B cell (primary cell): Measurements from ENCODE around the gene TUT4. TPM values are rescaled to one million over a fixed set of nuclear protein-coding genes. Genes with fewer than 3 reads are reported as not detected.

ENCODE experiments used
- ATAC-seq: fragments of 200-7000 bp; cut with Tn5 transposase; one replicate; pipeline ENCODE4 v1.10.0; 2021; ENCODE audit warnings: low read depth, mild to moderate bottlenecking, moderate number of reproducible peaks, moderate library complexity
- CTCF ChIA-PET: fragments of 350-600 bp; sonication (Branson Sonifier 250); formaldehyde crosslinking; loops from one replicate; lab custom pipeline; 2021; ENCODE audit warnings: antibody characterized with exemption, inconsistent platforms; lab: Charles Lee
- POLR2A ChIA-PET: fragments of 350-600 bp; sonication (Branson Sonifier 250); formaldehyde crosslinking; loops from one replicate; lab custom pipeline; 2021; ENCODE audit warnings: antibody characterized with exemption; lab: Charles Lee
- DNase-seq: peaks from one replicate; pipeline ENCODE4 v3.0.0; 2013
- H2AFZ ChIP-seq: 2 replicates; pipeline ENCODE4 v1.6.1; 2012; ENCODE audit warnings: mild to moderate bottlenecking, low read depth, low read length; ENCODE audit not compliant: insufficient read depth, poor library complexity, severe bottlenecking
- H3K27ac ChIP-seq, 2 donors: 1 replicate in 1 of 2; 2 replicates in 1 of 2; pipeline ENCODE4 v1.5.1; 2012 to 2013; ENCODE audit warnings: low read length in 2 of 2, mild to moderate bottlenecking in 2 of 2, moderate library complexity in 1 of 2
- H3K27me3 ChIP-seq, 4 experiments: fragments of 200-600 bp in 1 of 4; sonication (generic) in 1 of 4; replicated peaks in 1 of 4; 1 replicate in 2 of 4; 2 replicates in 2 of 4; pipeline versions ENCODE4 v1.6.1 to v1.7.0; 2013 to 2016; ENCODE audit warnings: low read length in 3 of 4, mild to moderate bottlenecking in 2 of 4, mixed read lengths in 1 of 4, moderate library complexity in 1 of 4; ENCODE audit not compliant: insufficient read depth in 4 of 4, control insufficient read depth in 3 of 4; ENCODE audit errors: control extremely low read depth in 1 of 4
- H3K36me3 ChIP-seq, 2 experiments: replicated peaks in 1 of 2; 1 replicate in 1 of 2; 2 replicates in 1 of 2; pipeline versions ENCODE4 v1.6.1 to v1.7.1; 2013; ENCODE audit warnings: low read length in 1 of 2; ENCODE audit not compliant: insufficient read depth in 2 of 2, control insufficient read depth in 1 of 2; ENCODE audit errors: control extremely low read depth in 1 of 2, extremely low read depth in 1 of 2
- H3K4me1 ChIP-seq, 2 donors: fragments of 200-600 bp in 1 of 2; sonication (generic) in 1 of 2; 1 replicate in 1 of 2; 2 replicates in 1 of 2; pipeline versions ENCODE4 v1.5.1 to v1.6.1; 2013 to 2017; ENCODE audit warnings: low read length in 2 of 2; ENCODE audit not compliant: control insufficient read depth in 2 of 2, insufficient read depth in 2 of 2
- H3K4me2 ChIP-seq: replicated peaks from 2 replicates; pipeline ENCODE3; 2012; ENCODE audit warnings: mild to moderate bottlenecking, low read depth, low read length; ENCODE audit not compliant: poor library complexity, severe bottlenecking
- H3K4me3 ChIP-seq, 5 experiments: fragments of 200-600 bp in 1 of 5; sonication (generic) in 1 of 5; 1 replicate in 3 of 5; 2 replicates in 2 of 5; pipeline versions ENCODE4 v1.5.1 to v1.7.0; 2011 to 2016; ENCODE audit warnings: low read length in 4 of 5, mild to moderate bottlenecking in 4 of 5, low read depth in 2 of 5, control low read depth in 1 of 5, moderate library complexity in 1 of 5; ENCODE audit not compliant: insufficient read depth in 1 of 5; ENCODE audit errors: control extremely low read depth in 1 of 5, extremely low read depth in 1 of 5
- H3K79me2 ChIP-seq: fragments of 200-600 bp; sonication (generic); one replicate; pipeline ENCODE4 v1.6.0; 2016; ENCODE audit warnings: low read length; ENCODE audit not compliant: control insufficient read depth, insufficient read depth
- H3K9ac ChIP-seq: fragments of 200-600 bp; sonication (generic); 2 replicates; pipeline ENCODE4 v1.6.1; 2017; ENCODE audit warnings: mild to moderate bottlenecking, low read length, moderate library complexity
- H3K9me3 ChIP-seq, 3 donors: one replicate each; pipeline versions ENCODE4 v1.6.1 to v1.7.1; 2013; ENCODE audit warnings: low read length in 2 of 3; ENCODE audit not compliant: control insufficient read depth in 2 of 3, insufficient read depth in 1 of 3; ENCODE audit errors: control extremely low read depth in 1 of 3
- H4K20me1 ChIP-seq: 2 replicates; pipeline ENCODE4 v1.6.0; 2012; ENCODE audit warnings: mild to moderate bottlenecking, low read length; ENCODE audit not compliant: insufficient read depth, control insufficient read depth, poor library complexity, severe bottlenecking
- H3K27ac Mint-ChIP-seq: one replicate; pipeline ENCODE4 v1.8.0; 2021; ENCODE audit warnings: mixed read lengths
- H3K27me3 Mint-ChIP-seq: one replicate; pipeline ENCODE4 v1.8.0; 2021; ENCODE audit warnings: mixed read lengths
- H3K4me1 Mint-ChIP-seq: one replicate; pipeline ENCODE4 v1.8.0; 2021; ENCODE audit warnings: mixed read lengths
- H3K4me3 Mint-ChIP-seq: one replicate; pipeline ENCODE4 v1.8.0; 2021; ENCODE audit warnings: mixed read lengths
- H3K9me3 Mint-ChIP-seq: one replicate; pipeline ENCODE4 v1.8.0; 2022; ENCODE audit warnings: mixed read lengths; ENCODE audit not compliant: insufficient read depth
- CTCF ChIP-seq: fragments of 200-600 bp; IDR thresholded peaks from one replicate; pipeline ENCODE4 v1.8.0; 2022; ENCODE audit warnings: antibody characterized with exemption, mild to moderate bottlenecking
- EZH2 ChIP-seq: IDR thresholded peaks from 2 replicates; pipeline ENCODE4 v1.6.1; 2012; ENCODE audit warnings: borderline replicate concordance, low read depth, mild to moderate bottlenecking, moderate library complexity, low read length; ENCODE audit not compliant: insufficient read depth, poor library complexity, severe bottlenecking
- WGBS: methylation state at CpG from one replicate; pipeline ENCODE4 v1.1.5; 2013; ENCODE audit warnings: missing lambda C conversion rate; ENCODE audit not compliant: insufficient coverage; 5-methylcytosine and 5-hydroxymethylcytosine counted together
- intact Hi-C: fragments of 100-400 bp; cut with micrococcal nuclease; formaldehyde crosslinking; loops from one replicate; pipeline ENCODE4 v1.10.0; 2022
- polyA plus RNA-seq: library from polyadenylated mRNA; depleted of rRNA; stranded (reverse); fragments of >200 nt; gene quantifications from 2 replicates; pipeline ENCODE4 v1.2.3, GENCODE V29; 2012
- total RNA-seq, 2 donors: library from RNA; stranded (reverse); fragments of 120-200 nt in 1 of 2; gene quantifications; 1 replicate in 1 of 2; 2 replicates in 1 of 2; pipeline versions ENCODE4 v1.2.3 to v1.2.4, GENCODE V29; 2013 to 2022

Gene TUT4
- total and polyA plus RNA-seq, 2 donors (not counting 1 experiment from before 2014, with no cell fraction given): 76.6 to 248 TPM

- H3K27ac Mint-ChIP-seq: no peak overlapping the region
Observed at GRCh38 chr1:52436817-52437216, 116.1 kb downstream of the TUT4 start.

GRCh38 chr1:52435650-52436049, 117.2 kb downstream of the TUT4 start:
- H2AFZ ChIP-seq: no peak overlapping the region
- no peak overlapping the region for H3K9ac ChIP-seq
- TF ChIP-seq CTCF (no peak), EZH2 (no peak)
- 100% methylated on average over 1 of the region's 1 CpG for WGBS
- H3K4me3 ChIP-seq: no peak overlapping the region
- intact Hi-C loops: no loop called here
- Mint-ChIP-seq H3K27me3 (no peaks in the 10 kb centered on the region), H3K27ac (no peak overlapping the region), H3K4me3 (no peak overlapping the region), H3K4me1 (no peaks in the 10 kb centered on the region), H3K9me3 (no peaks in the 10 kb centered on the region)
- no peak overlapping the region for H3K4me2 ChIP-seq
- POLR2A ChIA-PET: no interaction called here
- no peaks in the 10 kb centered on the region for H4K20me1 ChIP-seq
- peaks cover 25 to 60% of the 10 kb centered on the region in 2 experiments for H3K36me3 ChIP-seq
- CTCF ChIA-PET: interaction anchor here (0.6 to 1.1 kb wide), 2 partner anchors 251 to 984 kb away, joined by 3 read pairs; no protein-coding TSS in a partner anchor
- H3K4me1 ChIP-seq: no peaks in the 10 kb centered on the region
- H3K9me3 ChIP-seq: no peaks in the 10 kb centered on the region
- no peaks in the 10 kb centered on the region for H3K27me3 ChIP-seq
- H3K79me2 ChIP-seq: no peaks in the 10 kb centered on the region
- no peak for ATAC-seq
- no peak for DNase-seq
- no peak overlapping the region for H3K27ac ChIP-seq

More at GRCh38 chr1:52436817-52437216, 116.1 kb downstream of the TUT4 start:
- no peaks in the 10 kb centered on the region for H4K20me1 ChIP-seq
- H3K27ac ChIP-seq: no peak overlapping the region
- H3K4me1 ChIP-seq: no peaks in the 10 kb centered on the region
- WGBS: 100% methylated on average over 1 of the region's 7 CpGs
- Mint-ChIP-seq H3K4me1 (no peaks in the 10 kb centered on the region), H3K4me3 (no peak overlapping the region), H3K27me3 (no peaks in the 10 kb centered on the region), H3K9me3 (no peaks in the 10 kb centered on the region)
- H3K27me3 ChIP-seq: no peaks in the 10 kb centered on the region
- no peaks in the 10 kb centered on the region for H3K79me2 ChIP-seq
- ATAC-seq (no peak), DNase-seq (no peak)
- H3K4me3 ChIP-seq: no peak overlapping the region
- POLR2A ChIA-PET: no interaction called here
- no peaks in the 10 kb centered on the region for H3K9me3 ChIP-seq
- CTCF ChIA-PET: no interaction called here
- intact Hi-C loops: no loop called here
- peaks cover 23 to 57% of the 10 kb centered on the region in 2 experiments for H3K36me3 ChIP-seq
- no peak overlapping the region for H3K9ac ChIP-seq
- H3K4me2 ChIP-seq: no peak overlapping the region
- TF ChIP-seq CTCF: no peak
- no peak for TF ChIP-seq EZH2
- no peak overlapping the region for H2AFZ ChIP-seq
